ENCODE measurements around the gene SERPINA10. TPM values are rescaled to one million over a fixed set of nuclear protein-coding genes. Genes with fewer than 3 reads are reported as not detected.

Gene SERPINA10
- total and polyA plus RNA-seq, 2 donors (not counting 3 experiments of a cell fraction or from before 2014, with no cell fraction given): not detected

DNA sequence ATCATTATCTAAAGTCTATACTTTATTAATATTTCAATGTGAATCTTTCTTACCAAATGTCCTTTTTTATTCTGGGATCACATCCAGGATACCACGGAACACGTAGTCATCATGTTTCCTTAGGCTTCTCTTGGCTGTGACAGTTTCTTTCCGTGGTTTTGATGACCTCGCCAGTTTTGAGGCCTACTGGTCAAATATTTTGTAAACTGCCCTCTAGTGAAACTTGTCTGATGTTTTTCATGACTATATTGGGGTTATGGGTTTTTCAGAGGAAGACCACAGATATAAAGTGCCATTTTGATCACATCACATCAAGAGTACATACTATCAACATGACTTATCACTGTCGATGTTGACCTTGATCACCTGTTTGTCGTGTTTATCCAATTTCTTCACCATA lies 44.2 kb upstream of the SERPINA10 start:
- H3K9me1 ChIP-seq (replicated peaks; ENCODE audit: control insufficient read depth, extremely low read depth, insufficient read depth, low read length): no peaks in the 10 kb centered on the region
- no peak overlapping the region for H2AFZ ChIP-seq (ENCODE audit: low read depth, low read length)
- intact Hi-C loops (cut with micrococcal nuclease) (no loop called here), dilution Hi-C loops (cut with MboI; ENCODE audit: extremely low pct_ligation_motif_present, low sequenced_read_pairs) (no loop called here)
- no peaks in the 10 kb centered on the region for H3K4me1 ChIP-seq (ENCODE audit: control insufficient read depth, extremely low read depth, insufficient read depth, low read length)
- no peaks in the 10 kb centered on the region for H3K36me3 ChIP-seq (ENCODE audit: control insufficient read depth in 2 of 2, extremely low read depth in 1 of 2, insufficient read depth in 2 of 2, low read length in 2 of 2)
- H4K20me1 ChIP-seq (replicated peaks; ENCODE audit: control insufficient read depth, extremely low read depth, insufficient read depth, low read length): no peaks in the 10 kb centered on the region
- no peak for TF ChIP-seq JUN (IDR thresholded peaks at IDR 0.05; ENCODE audit: borderline replicate concordance, insufficient read depth, insufficient read length, low read depth)
- no peak for TF ChIP-seq GATA2 (IDR thresholded peaks at IDR 0.05; ENCODE audit: insufficient read depth, insufficient read length, low read depth, low read length)
- no peak for TF ChIP-seq MYC (IDR thresholded peaks at IDR 0.05; ENCODE audit: low read depth, low read length)
- TF ChIP-seq, protein P1, sequence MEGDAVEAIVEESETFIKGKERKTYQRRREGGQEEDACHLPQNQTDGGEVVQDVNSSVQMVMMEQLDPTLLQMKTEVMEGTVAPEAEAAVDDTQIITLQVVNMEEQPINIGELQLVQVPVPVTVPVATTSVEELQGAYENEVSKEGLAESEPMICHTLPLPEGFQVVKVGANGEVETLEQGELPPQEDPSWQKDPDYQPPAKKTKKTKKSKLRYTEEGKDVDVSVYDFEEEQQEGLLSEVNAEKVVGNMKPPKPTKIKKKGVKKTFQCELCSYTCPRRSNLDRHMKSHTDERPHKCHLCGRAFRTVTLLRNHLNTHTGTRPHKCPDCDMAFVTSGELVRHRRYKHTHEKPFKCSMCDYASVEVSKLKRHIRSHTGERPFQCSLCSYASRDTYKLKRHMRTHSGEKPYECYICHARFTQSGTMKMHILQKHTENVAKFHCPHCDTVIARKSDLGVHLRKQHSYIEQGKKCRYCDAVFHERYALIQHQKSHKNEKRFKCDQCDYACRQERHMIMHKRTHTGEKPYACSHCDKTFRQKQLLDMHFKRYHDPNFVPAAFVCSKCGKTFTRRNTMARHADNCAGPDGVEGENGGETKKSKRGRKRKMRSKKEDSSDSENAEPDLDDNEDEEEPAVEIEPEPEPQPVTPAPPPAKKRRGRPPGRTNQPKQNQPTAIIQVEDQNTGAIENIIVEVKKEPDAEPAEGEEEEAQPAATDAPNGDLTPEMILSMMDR (IDR thresholded peaks at IDR 0.05; ENCODE audit: extremely low read depth in 1 of 2, insufficient read depth in 1 of 2, low read depth in 1 of 2, low read length in 2 of 2): no peak
- TF ChIP-seq MAX (IDR thresholded peaks at IDR 0.05; ENCODE audit: insufficient read depth, insufficient read length): no peak
- no peak for TF ChIP-seq FOS (IDR thresholded peaks at IDR 0.05; ENCODE audit: borderline replicate concordance, insufficient read depth, low read length)
- TF ChIP-seq EZH2 (IDR thresholded peaks at IDR 0.05; ENCODE audit: borderline replicate concordance, low read depth, low read length, severe bottlenecking): no peak
- no peak for TF ChIP-seq POLR2AphosphoS5 (IDR thresholded peaks at IDR 0.05; ENCODE audit: insufficient read depth, low read depth, low read length)
- no peak for TF ChIP-seq POLR2A (IDR thresholded peaks at IDR 0.05; ENCODE audit: low read depth, low read length)
- H3K79me2 ChIP-seq (ENCODE audit: control insufficient read depth, insufficient read depth, low read length): no peaks in the 10 kb centered on the region
- H3K4me2 ChIP-seq (ENCODE audit: insufficient read depth, low read length): no peak overlapping the region
- no peak overlapping the region for H3K27ac ChIP-seq (ENCODE audit: insufficient read depth, low read depth, low read length)
- DNase-seq (ENCODE audit: low read depth, low spot score) (no peak), FAIRE-seq (no peak)
- no TSS peak for BruUV-seq (replicated peaks)
- H3K9ac ChIP-seq (replicated peaks; ENCODE audit: extremely low read depth, insufficient read depth, low read length): no peak overlapping the region
- ChIA-PET CTCF (no interaction called here), POLR2A (no interaction called here)
- no peaks in the 10 kb centered on the region for H3K27me3 ChIP-seq (ENCODE audit: control insufficient read depth in 2 of 2, insufficient read depth in 2 of 2, low read length in 2 of 2)
- H3K4me3 ChIP-seq (replicated peaks in 1 of 3; ENCODE audit: insufficient read depth in 1 of 3, low read depth in 1 of 3, low read length in 3 of 3): no peak overlapping the region
- no peaks in the 10 kb centered on the region for H3K9me3 ChIP-seq (replicated peaks; ENCODE audit: control insufficient read depth, insufficient read depth, low read length)

Measured in endothelial cell of umbilical vein (primary cell).